Mesenteric fat pad (tissue), 1 donor: ENCODE results near the gene MORN1. TPM values are rescaled to one million over a fixed set of nuclear protein-coding genes. Genes with fewer than 3 reads are reported as not detected.

Experiments
- DNase-seq: peaks from one replicate; pipeline ENCODE4 v3.0.0-alpha.2; 2020; ENCODE audit warnings: low spot score
- total RNA-seq: library from RNA; stranded (reverse); fragmentation: NEBNext Ultra II Directional; extraction: Animal tissue kit (Norgen Biotek cat#: 25700); gene quantifications from one replicate; pipeline ENCODE4 v1.2.1, GENCODE V29; 2021
- donor health status: DM: yes; HTN: yes; CAD: no.

MORN1 gene
- total RNA-seq, 1 donor from 2014 or later = 4.4 TPM

DNA sequence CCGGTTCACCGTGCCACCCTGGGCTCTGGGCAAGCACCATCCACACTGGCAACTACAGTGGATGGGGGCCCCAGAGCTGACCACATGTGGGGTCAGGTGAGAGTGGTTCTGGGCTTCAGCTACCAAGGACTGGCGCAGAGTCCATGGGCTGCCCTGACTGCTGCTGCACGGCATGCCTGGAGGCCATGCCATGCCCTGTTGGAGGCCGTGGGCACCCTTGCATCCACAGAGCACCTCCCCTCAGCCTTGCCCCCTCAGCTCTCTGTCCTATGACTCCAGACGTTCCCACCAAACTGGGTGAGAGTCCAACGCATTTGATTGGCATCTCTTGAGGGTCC lies 15.5 kb downstream of the MORN1 start:
- no peak for DNase-seq

DNA sequence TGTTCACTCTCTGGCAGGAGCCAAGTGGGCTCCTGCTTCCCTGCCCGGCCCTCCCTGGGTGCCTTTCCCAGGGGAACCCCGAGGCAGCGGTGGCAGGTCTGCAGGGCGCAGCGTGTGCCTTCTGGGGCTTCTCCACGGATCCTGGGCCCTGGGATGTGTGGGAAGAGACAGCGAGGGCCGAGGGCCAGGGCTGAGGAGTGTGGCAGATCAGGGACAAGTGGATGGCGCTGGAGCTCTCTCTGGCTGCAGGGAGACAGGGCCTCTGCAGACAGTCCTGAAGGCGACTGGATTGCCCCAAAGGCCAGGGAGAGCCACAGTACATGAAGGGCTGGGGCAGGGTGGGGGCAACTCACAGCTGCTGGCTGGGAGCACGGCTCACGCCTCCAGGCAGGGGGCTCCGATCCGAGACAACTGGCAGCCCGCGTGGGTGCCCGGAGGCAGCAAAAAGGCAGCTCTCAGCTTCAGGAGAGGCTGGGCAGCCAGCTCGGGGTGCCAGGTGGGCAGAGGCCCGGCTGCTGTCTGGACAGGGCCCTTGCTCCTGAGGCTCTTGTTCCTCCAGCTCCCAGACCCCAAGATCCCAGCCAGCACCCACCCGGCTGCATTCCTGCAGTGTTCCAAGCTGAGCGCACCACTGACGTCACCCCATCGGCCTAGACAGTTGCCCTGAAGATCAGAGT lies 16.0 kb downstream of the MORN1 start:
- no peak for DNase-seq

DNA sequence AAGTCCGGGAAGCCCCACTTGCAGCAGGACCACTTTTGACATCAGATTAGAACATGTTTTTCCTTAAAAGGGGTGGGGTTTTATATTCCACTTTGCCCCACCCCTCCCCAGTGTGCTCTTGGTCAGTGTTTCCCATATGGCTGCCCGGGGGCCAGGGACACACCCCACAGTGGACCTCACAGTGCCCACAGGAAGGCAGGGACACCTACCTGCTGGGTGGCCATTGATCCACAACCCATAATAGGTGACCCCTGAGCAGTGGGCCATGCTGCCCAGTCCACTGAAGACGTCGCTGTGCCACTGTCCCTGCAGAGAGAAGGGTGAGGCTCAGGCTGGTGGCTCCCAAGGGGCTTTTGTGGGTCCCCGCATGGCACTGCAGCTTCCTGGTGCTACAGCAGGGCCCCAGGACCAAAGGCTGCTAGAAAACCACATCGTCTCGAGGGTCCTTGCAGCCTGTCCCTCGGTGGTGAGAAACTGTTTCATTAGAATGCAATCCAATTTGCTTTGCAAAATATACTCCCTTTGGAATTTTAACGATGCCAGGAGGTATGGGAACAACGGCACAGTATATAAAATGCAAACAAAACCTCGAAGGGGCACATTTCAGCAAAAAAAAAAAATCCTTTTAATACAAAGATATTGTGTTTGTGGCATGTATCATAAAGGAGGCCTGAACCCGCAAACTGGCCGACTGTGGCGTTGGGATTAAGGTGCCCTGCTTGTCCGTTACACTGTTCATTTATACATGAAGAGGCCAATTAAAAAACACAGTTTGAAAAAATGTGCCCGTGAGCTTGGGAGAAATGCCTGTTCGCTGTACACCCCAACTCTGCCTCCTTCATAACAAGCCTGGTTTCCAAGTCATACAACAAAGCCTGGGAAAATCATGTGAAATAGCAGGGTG lies 16.9 kb downstream of the MORN1 start:
- DNase-seq = no peak

DNA sequence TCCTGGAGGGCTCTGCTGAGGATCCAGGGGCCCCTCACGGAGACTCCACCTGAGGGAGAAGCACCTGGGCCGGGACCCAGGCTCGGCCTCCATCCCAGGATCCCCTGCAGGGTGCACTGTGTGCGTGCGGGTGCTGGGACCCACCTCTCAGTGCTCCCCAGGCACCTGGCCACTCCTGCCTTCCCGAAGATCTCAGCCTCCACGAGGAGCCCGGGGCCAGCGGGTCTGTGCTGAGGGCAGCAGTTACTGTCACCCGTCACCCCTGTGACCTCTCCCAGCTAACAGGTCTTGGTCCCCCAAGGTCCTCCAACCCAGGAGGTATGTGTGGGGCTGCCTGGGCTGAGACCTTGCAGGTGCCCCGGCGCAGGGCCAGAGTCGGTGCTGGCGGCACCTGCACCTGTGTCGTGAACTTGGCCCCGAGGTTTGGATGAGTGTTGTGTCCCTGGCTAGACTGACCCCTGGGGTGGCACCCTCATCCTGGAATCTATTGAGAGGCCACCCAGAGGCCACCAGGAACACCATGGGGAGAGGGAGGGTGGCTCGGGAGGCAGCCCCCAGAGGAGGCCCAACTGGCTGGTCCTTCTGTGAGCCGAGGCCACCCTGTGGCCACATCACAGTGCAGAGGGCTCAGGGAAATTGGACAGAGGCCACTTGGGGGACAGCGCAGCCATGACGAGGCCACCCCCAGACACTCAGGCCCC lies 17.7 kb downstream of the MORN1 start:
- DNase-seq = no peak

DNA sequence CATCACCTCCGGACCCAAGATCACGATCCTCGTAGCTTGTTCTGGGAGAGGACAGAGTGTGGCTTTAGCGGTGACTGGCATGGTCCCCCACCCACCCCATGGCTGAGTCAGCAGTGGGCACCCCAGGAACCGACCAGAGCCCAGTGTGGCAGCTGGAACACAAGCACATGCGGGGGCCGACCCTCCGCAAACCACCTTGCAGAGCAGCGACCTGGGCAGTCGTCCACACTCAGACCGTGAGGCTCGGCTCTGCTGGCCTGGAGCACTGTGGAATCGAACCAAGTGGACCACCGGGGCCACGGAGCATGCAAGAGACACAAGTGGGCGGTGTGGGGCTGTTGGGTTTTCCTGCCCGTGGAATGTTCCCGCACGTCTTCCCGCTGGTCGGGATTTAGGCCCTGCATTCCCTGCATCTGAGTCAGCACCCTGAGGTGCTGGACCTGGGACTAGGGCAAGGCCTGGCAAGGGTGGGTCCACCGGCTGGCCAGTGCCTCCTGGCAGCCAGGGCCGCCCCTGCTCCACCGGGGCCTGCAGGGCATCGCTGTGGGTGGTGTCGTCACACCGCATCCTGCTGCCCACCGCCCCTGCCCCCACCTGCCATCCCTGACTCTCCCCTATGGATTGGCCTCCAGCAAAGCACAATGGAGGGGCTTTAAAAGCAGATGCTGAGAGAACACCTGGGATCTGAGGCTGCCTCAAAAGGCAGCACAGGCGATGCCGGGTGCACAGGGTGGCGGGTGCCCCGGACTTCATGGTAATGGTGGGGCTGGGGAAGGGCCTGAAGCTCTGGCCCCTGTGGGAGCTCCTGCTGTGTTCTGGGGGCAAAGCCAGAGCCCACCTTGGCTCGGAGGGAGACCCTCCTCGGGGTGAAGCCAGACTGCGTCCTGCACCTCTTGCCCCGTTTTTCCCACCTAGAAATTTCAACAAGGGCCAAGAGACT lies 18.5 kb downstream of the MORN1 start:
- no peak for DNase-seq

DNA sequence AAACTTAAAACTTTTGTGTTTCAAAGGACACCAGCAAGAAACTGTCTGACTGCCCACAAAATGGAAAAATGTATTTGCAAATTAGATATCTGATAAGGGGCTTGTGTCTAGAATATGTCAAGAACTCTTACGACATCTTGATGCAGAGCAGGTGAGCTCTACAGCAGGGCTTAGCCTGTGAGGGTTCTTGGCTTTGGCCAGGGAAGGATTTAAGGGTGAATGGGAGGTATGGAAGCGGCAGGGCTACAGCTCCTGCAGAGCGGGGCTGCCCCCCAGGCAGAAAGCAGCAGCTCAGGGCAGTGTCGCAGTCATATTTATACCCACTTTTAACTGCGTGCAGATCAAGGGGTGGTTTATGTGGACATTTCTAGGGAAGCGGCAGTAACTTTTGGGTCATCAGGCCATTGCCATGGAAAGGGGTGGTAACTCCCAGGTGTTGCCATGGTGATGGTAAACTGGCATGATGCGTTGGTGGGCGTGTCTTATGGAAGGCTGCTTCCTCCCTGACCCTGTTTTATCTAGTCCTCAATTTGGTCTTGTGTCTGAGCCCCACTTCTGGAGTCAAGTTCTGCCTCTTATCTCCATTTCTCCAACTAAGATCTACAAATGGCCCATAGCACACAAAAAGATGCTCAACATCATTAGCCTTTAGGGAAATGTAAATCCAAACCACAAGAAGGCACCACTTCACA lies 23.2 kb downstream of the MORN1 start:
- DNase-seq = no peak

DNA sequence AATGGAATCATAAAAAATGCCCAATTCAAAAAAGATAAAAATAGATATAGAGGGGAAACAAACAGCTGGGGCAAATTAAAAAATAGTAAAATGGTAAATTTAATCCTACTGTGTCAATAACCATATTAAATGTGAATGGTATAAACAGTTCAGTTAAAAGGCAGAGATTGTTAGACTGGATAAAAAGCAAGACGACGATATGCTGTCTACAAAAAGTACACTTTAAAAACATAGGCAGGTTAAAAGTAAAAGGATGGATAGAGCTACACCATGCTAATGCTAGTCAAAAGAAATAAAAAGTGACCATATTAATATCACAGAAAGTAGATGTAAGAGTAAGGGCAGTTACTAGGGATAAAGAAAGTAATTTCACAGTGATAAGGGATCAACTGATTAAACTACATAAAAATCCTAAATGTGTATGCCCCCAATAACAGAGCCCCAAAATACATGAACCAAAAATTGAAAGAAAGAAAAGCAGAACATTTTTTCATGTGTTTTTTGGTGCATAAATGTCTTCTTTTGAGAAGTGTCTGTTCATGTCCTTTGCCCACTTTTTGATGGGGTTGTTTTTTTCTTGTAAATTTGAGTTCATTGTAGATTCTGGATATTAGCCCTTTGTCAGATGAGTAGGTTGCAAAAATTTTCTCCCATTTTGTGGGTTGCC lies 27.4 kb downstream of the MORN1 start:
- no peak for DNase-seq

DNA sequence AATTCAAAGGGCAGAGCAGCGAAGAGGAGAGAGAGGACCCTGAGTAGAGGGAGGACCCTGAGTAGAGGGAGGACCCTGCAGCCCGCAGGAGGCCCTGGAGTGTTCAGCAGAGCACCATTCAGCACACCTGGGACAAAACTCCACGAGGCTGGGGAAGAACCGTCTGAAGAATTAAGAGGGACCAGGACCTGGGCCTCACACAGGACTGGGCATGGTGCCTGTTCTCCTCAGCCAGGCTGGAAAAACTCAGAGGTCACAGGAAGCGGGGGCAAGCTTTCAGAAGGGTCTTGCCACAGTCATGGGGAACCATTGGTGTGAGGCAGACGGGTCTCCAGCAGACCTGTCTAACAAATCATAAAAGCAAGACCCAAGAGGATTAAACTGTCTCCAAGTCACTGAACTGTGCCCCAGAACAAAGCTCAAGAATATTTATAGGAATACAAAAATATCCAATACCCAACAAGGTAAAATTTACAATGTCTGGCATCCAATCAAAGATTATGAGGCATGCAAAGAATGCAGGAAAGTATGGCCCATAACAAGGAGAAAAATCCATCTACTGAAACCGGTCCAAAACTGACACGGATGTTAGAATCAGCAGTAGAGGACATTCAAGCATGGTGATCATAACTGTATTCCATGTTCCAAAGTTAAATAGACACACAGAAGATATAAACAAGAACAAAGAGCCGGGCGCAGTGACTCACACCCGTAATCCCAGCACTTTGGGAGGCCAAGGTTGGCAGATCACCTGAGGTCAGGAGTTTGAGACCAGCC lies 30.6 kb downstream of the MORN1 start:
- DNase-seq = no peak

DNA sequence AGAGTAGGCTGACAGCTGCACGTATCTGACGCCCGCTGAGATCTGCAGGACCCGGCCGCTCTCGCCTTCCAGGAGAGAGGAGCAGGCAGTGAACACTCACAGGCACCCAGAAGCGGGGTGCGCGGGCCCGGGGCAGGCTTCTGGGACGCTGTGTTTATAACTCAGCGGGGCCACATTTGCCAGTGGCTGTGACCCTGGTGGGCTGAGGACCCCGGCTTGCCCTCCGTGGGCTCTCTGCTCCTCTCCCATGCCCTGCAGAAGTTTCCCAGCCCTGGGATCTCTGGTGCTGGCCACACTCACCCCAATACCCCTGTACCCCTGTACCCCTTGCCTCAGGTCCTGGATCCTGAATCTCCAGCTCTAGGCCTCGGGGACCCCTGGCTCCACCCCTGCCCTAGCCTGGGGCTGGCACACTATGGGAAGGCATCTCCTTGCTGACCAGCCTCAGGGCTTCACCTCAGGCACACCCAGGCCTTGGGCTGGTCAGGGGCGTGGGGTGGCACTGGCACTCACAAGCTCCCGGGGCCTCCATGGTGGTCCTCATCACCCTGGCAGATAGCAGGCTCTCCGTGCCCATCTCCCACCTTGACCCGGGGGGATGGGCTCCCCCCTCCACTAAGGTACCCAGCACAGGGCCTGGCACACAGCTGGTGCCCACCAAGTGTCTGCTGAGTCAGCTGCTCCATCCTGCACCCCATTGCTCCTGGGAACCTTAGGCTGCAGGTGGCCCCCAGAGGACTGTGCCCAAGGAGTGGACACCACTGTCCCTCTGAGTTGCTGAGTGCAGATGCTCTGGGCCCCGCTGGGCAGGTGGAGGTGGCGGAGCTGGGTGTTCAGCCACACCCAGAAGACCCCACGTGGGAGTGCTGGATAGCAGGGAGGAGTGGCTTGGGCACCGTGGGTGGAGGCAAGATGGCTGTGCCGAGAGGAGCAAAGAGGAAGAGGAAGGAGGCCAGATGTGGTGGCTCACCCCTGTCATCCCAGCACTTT lies 32.4 kb downstream of the MORN1 start:
- no peak for DNase-seq

DNA sequence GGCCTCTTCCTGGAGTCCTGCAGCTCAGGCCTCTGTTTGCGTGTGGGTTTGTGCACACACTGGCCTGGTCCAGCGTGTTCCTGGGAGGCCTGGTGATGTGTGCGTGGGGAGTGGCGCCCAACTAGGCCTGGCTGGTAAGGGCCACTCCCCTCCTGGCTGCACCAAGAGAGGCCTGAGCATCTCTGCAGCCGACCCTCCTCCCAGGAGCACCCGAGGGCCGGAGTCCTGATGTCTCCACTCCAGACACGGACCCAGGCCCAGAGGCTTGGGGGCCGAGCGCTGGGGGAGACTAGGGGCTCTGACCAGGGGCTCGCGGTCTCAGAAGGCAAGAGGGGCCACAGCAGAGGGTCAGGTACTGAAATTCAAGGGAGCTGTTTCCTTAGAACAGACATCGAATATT lies 33.3 kb downstream of the MORN1 start:
- no peak for DNase-seq

DNA sequence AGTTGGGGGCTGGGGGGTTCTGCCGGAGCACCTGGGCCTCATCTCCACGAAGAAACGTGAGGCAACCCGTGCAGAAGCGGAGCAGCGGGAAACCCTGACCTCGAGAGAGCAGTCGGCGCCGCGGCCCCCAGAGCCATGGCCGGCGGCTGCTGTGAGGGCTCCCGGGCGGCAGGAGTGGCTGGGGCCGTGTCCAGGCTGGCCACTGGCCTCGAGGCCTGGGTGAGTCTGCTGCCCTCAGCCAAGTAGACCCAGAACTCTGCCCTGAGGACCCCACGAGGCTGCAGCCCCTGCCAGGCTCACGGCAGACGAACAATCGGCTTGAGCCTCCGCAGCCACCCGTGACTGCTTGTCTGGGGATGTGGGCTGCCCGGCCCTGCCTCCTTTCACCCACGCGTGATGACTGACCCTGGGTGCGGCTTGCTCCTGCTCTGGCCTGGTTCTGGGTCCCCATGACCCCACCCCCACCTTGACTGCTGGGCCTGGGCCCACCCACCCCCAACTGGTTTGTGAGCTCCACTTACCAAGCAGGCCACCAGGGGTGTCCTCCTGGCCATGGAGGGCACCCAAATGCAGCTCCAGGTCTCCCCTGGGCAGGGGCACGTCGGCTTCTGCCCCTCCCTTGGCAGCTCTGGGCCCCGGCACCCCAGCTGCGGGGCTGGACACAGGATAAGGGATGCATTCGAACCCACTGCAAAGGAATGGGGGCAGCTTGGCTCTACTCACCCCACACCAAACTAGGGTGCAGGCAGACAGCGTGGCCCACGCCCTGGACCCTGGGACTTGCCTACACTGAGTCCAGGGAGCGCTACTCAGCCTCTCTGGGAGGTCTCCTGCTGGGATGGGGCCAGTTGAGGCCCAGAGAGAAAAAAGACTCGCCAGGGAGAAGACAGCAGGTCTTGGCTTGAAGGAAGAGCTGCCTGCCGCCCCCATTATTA lies 34.2 kb downstream of the MORN1 start:
- DNase-seq = no peak

DNA sequence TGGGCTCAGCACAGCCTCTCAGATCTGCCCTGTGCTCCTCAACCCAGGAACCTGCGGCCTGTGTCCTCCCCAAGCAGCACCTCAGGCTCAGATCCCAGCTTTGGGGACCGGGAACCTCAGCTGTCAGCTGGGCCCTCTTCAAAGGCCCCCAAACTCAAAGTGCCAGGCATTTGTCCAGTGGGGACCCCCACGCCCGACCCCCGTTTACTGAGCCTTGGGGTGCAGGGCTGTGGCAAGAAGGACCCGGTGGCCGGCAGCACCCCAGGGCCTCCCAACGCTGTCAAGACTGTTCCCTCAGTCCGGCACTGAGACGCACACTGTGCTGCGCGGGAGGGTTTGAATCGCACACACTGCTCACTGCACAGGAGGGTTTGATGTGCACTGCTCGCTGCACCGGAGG lies 35.0 kb downstream of the MORN1 start:
- no peak for DNase-seq

DNA sequence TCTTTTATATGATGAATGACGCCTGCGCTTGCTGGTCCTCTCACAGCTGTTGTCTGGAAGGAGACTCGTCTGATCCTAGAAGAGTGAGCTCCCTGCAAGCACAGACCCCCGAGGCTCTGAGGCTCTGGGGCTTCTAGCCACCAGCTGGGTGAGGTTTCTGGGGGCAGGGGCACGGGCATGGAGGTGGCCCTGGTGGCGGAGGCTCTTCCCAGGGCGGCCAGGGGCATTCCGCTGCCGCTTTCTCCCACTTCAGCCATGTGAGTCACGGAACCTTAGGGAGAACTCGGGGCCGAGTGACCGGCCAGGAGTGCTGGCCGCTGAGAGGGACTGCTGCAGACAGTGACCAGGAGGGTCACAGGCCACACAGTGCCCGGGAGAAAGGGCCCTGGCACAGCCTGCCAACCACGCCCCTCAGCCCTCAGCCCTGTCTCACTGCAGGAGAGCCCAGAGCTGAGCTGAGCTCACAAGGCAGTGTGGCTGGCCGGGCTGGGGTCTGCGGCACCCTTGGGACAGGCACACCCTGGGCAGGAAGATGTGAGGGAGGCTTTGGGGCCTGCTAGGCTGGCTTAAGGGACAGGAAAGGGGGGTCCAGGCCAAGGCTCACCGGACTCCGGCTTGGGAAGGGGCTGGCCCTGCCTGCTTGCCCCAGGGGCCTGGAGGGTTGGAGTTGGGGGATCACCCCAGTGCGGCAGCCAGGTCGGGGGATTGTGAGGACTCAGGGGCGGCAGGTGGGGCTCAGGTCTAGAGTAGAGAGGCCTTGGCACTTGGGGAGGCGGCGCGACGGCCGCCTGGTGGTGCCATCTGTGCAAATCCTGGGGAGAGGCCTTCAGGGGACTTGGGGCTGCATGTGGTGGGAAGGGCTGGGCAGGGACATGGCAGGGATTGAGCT lies 35.7 kb downstream of the MORN1 start:
- DNase-seq = no peak

DNA sequence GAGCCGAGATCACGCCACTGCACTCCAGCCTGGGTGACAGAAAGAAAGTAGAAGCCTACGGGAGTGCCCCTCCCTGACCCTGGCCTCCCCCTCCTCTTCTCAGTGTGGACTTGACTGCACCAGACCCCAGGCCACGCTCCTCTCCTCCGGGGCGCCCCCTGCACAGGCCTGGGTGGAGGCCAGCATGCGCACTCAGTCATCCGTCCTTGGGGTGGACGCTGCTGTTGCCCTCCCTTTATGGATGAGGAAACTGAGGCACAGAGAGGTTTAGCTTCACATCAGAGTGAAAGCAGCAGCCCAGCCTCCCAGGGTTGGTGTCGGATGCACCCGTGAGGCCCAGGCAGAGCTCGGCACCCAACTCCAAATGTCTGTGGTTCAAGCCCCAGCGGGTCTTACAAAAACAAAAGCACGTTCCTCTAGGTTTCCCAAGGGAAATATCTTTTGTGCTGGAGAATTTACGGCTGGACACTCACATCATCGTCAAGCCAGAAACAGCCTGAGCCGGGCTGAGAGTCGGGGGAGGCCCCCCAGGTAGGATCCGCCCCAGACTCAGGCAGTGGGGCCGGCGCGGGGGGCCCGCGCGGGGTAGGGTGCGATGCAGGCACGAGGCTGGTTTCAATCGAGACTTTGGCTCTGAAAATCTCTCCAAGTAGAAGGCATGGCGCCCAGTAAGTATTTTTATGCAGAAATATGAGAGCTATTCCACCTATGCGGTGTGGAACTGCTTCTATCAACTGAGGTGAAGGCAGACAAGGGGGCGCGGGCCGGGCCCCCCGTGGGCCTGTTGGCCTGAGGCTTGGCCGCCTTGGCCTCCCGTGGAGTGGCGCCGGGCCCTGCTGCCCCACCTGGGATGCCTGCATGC lies 36.6 kb downstream of the MORN1 start:
- DNase-seq = no peak
